ENCODE measurements around the gene SEC16B. TPM values are rescaled to one million over a fixed set of nuclear protein-coding genes. Genes with fewer than 3 reads are reported as not detected.

The SEC16B gene
- total and polyA plus RNA-seq, 8 donors: 3.3 to 53.9 (median 13.4) TPM

- Histone ChIP-seq H3K9me3 (no peaks in the 10 kb centered on the region), H3K4me1 (no peaks in the 10 kb centered on the region), H3K36me3 (peaks cover 6 to 33% (median 24%) of the 10 kb centered on the region in 4 donors), H3K27ac (peak overlapping the region in 1 of 5 donors; percentile 14), H3K27me3 (no peaks in the 10 kb centered on the region), H3K4me3 (no peak overlapping the region)
- DNase-seq: no peak
- TF ChIP-seq, protein P1, sequence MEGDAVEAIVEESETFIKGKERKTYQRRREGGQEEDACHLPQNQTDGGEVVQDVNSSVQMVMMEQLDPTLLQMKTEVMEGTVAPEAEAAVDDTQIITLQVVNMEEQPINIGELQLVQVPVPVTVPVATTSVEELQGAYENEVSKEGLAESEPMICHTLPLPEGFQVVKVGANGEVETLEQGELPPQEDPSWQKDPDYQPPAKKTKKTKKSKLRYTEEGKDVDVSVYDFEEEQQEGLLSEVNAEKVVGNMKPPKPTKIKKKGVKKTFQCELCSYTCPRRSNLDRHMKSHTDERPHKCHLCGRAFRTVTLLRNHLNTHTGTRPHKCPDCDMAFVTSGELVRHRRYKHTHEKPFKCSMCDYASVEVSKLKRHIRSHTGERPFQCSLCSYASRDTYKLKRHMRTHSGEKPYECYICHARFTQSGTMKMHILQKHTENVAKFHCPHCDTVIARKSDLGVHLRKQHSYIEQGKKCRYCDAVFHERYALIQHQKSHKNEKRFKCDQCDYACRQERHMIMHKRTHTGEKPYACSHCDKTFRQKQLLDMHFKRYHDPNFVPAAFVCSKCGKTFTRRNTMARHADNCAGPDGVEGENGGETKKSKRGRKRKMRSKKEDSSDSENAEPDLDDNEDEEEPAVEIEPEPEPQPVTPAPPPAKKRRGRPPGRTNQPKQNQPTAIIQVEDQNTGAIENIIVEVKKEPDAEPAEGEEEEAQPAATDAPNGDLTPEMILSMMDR (IDR thresholded peaks at IDR 0.05): no peak
- TF ChIP-seq POLR2AphosphoS5 (IDR thresholded peaks at IDR 0.05) (no peak), EP300 (IDR thresholded peaks at IDR 0.05) (no peak), POLR2A (IDR thresholded peaks at IDR 0.05) (no peak)
- intact Hi-C loops (cut with DNase I; ENCODE audit: low total_unique reads): no loop called here
Observed at GRCh38 chr1:177926201-177926600, 43.7 kb downstream of the SEC16B start.

DNA sequence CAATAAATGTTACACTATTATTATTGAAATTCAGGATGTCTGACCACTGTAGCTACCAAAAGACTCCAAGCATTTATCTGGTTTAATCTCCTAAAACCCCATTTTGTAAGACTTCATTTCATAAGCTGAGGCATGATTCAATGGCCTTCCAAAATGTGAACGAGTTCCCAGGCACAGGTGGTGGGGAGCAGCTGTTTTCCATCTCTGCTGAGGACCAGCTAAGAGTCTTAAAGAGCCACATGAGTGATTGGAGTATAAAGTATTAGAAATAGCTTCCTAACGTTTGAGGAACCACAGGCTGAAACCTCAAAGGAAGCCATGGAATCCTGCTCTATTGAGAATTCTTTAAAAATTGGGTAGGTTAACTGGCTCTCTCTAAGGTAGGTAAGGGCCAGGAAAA is 44.9 kb downstream of the SEC16B start:
- no peak for DNase-seq
- no peaks in the 10 kb centered on the region for H3K4me1 ChIP-seq
- H3K4me3 ChIP-seq: no peak overlapping the region
- intact Hi-C loops (cut with DNase I; ENCODE audit: low total_unique reads): no loop called here
- no peak overlapping the region for H3K27ac ChIP-seq
- no peaks in the 10 kb centered on the region for H3K9me3 ChIP-seq
- 34 to 59% (median 47%) methylated on average over 2 of the region's 2 CpGs for WGBS, 5 donors
- no peak for TF ChIP-seq POLR2AphosphoS5 (IDR thresholded peaks at IDR 0.05)
- TF ChIP-seq, protein P1 (IDR thresholded peaks at IDR 0.05): no peak
- TF ChIP-seq POLR2A (IDR thresholded peaks at IDR 0.05): no peak
- TF ChIP-seq EP300 (IDR thresholded peaks at IDR 0.05): no peak
- peaks cover 6 to 21% (median 12%) of the 10 kb centered on the region in 4 donors for H3K36me3 ChIP-seq
- H3K27me3 ChIP-seq: no peaks in the 10 kb centered on the region

DNA sequence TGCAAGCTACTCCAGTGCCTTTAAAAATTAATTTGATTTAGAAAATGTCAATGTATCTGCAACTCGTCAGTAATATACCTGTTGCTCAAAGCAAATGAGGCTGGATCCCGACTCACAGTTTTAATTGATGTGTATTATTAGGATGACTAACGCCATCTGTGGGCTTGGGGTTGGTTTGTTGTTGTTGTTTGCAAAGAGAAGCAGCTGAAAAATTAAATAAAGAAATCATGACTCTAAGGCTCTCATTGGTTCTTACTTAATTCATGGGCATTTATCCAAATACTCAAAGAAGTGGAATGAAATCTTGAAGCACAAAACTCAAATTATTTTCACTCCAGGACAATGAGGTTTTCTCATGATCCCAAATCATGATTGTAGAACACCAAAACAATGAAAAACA is 46.4 kb downstream of the SEC16B start:
- TF ChIP-seq, protein P1 (IDR thresholded peaks at IDR 0.05): no peak
- no peak for TF ChIP-seq POLR2AphosphoS5 (IDR thresholded peaks at IDR 0.05)
- TF ChIP-seq EP300 (IDR thresholded peaks at IDR 0.05): no peak
- no peak for TF ChIP-seq POLR2A (IDR thresholded peaks at IDR 0.05)
- Histone ChIP-seq H3K4me3 (no peak overlapping the region), H3K36me3 (peaks cover 0 to 5% (median 0%) of the 10 kb centered on the region in 4 donors), H3K9me3 (no peaks in the 10 kb centered on the region), H3K4me1 (no peaks in the 10 kb centered on the region), H3K27ac (no peak overlapping the region), H3K27me3 (no peaks in the 10 kb centered on the region)
- 77 to 86% (median 78%) methylated on average over 3 of the region's 3 CpGs for WGBS, 5 donors
- DNase-seq: no peak
- intact Hi-C loops (cut with DNase I; ENCODE audit: low total_unique reads): no loop called here

DNA sequence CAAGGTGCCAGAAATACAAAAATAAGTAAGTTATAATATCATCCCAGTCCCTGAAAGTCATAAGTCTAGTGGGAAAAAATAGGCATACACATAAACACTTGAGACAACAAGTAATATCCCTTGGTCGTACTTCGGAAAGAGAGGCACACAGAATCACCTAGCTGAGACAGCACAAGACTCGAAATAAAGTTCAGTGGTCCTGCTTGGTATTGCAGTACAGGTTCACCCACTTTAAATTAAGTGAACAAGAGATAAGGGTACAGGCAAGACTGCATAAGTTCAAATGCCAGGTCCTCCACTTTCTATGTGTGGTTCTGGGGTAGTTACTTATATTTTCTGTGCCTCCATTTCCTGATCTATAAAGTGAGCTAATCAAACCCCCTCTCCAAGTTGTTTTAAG is 47.6 kb downstream of the SEC16B start:
- no peak for DNase-seq
- WGBS, 5 donors: 79 to 94% (median 91%) methylated on average over 3 of the region's 3 CpGs
- no peaks in the 10 kb centered on the region for H3K27me3 ChIP-seq
- no peak for TF ChIP-seq EP300 (IDR thresholded peaks at IDR 0.05)
- TF ChIP-seq, protein P1 (IDR thresholded peaks at IDR 0.05): peak in 1 of 7 experiments; percentile 20
- no peaks in the 10 kb centered on the region for H3K9me3 ChIP-seq
- no peaks in the 10 kb centered on the region for H3K4me1 ChIP-seq
- no peak overlapping the region for H3K4me3 ChIP-seq
- intact Hi-C loops (cut with DNase I; ENCODE audit: low total_unique reads): no loop called here
- no peak overlapping the region for H3K27ac ChIP-seq
- peaks cover 0 to under 1% (median 0%) of the 10 kb centered on the region in 4 donors for H3K36me3 ChIP-seq
